Astrocyte of the cerebellum (primary cell): ENCODE results near the gene TBC1D5.

Experiments used
- DNase-seq: peaks from one replicate; pipeline ENCODE4 v3.0.0-alpha.2; 2011; ENCODE audit warnings: low read depth
- H3K4me3 ChIP-seq: 2 replicates; pipeline ENCODE4 v1.5.1; 2011; ENCODE audit warnings: mild to moderate bottlenecking, low read depth, low read length, moderate library complexity
- CTCF ChIP-seq: IDR thresholded peaks from 2 replicates; pipeline ENCODE4 v1.5.1; 2012; ENCODE audit warnings: low read length, low read depth, moderate library complexity, mild to moderate bottlenecking; ENCODE audit errors: missing control alignments
- in situ Hi-C: cut with HindIII; loops from 2 replicates; pipeline ENCODE4 v1.10.0; 2017; ENCODE audit warnings: low sequenced_read_pairs

The TBC1D5 gene

GRCh38 chr3:17231537-17232261 lies 510.7 kb downstream of the TBC1D5 start:
- in situ Hi-C loops = loop anchor here (5.0 kb wide), 1 partner anchor 629 kb away; no protein-coding TSS in a partner anchor
- no peak overlapping the region for H3K4me3 ChIP-seq
- TF ChIP-seq CTCF = no peak
- no peak for DNase-seq

GRCh38 chr3:17227472-17227871 lies 515.0 kb downstream of the TBC1D5 start:
- TF ChIP-seq CTCF = no peak
- DNase-seq = no peak
- in situ Hi-C loops = no loop called here
- H3K4me3 ChIP-seq = no peak overlapping the region

GRCh38 chr3:17221529-17221928 lies 520.9 kb downstream of the TBC1D5 start:
- no peak for TF ChIP-seq CTCF
- H3K4me3 ChIP-seq = no peak overlapping the region
- no peak for DNase-seq
- in situ Hi-C loops = no loop called here

- H3K4me3 ChIP-seq = no peak overlapping the region
- in situ Hi-C loops = no loop called here
- TF ChIP-seq CTCF = no peak
- no peak for DNase-seq
Measured at GRCh38 chr3:17219593-17219992, 522.8 kb downstream of the TBC1D5 start.

- no peak for DNase-seq
- no peak overlapping the region for H3K4me3 ChIP-seq
- TF ChIP-seq CTCF = no peak
- in situ Hi-C loops = no loop called here
Measured at GRCh38 chr3:17218587-17218986, 523.8 kb downstream of the TBC1D5 start.

GRCh38 chr3:17217588-17217987 lies 524.8 kb downstream of the TBC1D5 start:
- H3K4me3 ChIP-seq = no peak overlapping the region
- DNase-seq = no peak
- in situ Hi-C loops = no loop called here
- TF ChIP-seq CTCF = no peak

GRCh38 chr3:17213102-17213501 lies 529.3 kb downstream of the TBC1D5 start:
- no peak overlapping the region for H3K4me3 ChIP-seq
- no peak for DNase-seq
- TF ChIP-seq CTCF = no peak
- in situ Hi-C loops = no loop called here
